HepG2 (cell line): ENCODE measurements around the gene SPTSSB. TPM values are rescaled to one million over a fixed set of nuclear protein-coding genes. Genes with fewer than 3 reads are reported as not detected.
A peak's percentile ranks its signal among the peaks of the same experiment; 100 is the strongest.

Experiments used
- ASH2L ChIP-seq: fragments of 300-600, 200-600 bp; sonication (generic); IDR thresholded peaks from 2 replicates; pipeline ENCODE4 v1.7.0; 2017; ENCODE audit warnings: low read depth, mild to moderate bottlenecking, moderate library complexity, mixed read lengths, low read length; ENCODE audit not compliant: insufficient read length
- GATA4 ChIP-seq: sonication (generic); IDR thresholded peaks from 2 replicates; pipeline ENCODE4 v1.6.1; 2016; ENCODE audit warnings: antibody characterized with exemption, low read depth, borderline replicate concordance
- GPN1 ChIP-seq: sonication (generic); formaldehyde crosslinking; IDR thresholded peaks from 2 replicates; pipeline ENCODE4 v1.5.1; 2020; ENCODE audit warnings: missing genetic modification reagents, borderline replicate concordance
- MED1 ChIP-seq: sonication (generic); formaldehyde crosslinking; IDR thresholded peaks from 2 replicates; pipeline ENCODE4 v1.4.0; 2020; ENCODE audit warnings: missing genetic modification reagents
- NCOA1 ChIP-seq: sonication (generic); formaldehyde crosslinking; IDR thresholded peaks from 2 replicates; pipeline ENCODE4 v1.9.0; 2021; ENCODE audit warnings: missing genetic modification reagents
- SETDB1 ChIP-seq: sonication (generic); formaldehyde crosslinking; IDR thresholded peaks from 2 replicates; pipeline ENCODE4 v1.5.1; 2020; ENCODE audit warnings: missing genetic modification reagents, mild to moderate bottlenecking, borderline replicate concordance
- SOX6 ChIP-seq, 2 experiments: fragments of 450-650 bp in 1 of 2; sonication (generic) in 1 of 2; formaldehyde crosslinking in 1 of 2; IDR thresholded peaks; 2 replicates each; pipeline versions ENCODE4 v1.4.0 to v1.6.1; 2017 to 2020; ENCODE audit warnings: antibody characterized with exemption in 1 of 2, mild to moderate bottlenecking in 1 of 2, missing genetic modification reagents in 1 of 2
- TBX2 ChIP-seq: sonication (generic); formaldehyde crosslinking; IDR thresholded peaks from 2 replicates; pipeline ENCODE4 v1.5.0; 2020; ENCODE audit warnings: missing genetic modification reagents, mild to moderate bottlenecking, borderline replicate concordance
- ZBTB38 ChIP-seq: sonication (generic); formaldehyde crosslinking; IDR thresholded peaks from 2 replicates; pipeline ENCODE4 v1.5.1; 2020; ENCODE audit warnings: mild to moderate bottlenecking, missing genetic modification reagents
- ZFAT ChIP-seq: sonication (generic); formaldehyde crosslinking; conservative IDR thresholded peaks from 2 replicates; pipeline ENCODE4 v1.8.1; 2023; ENCODE audit warnings: missing genetic modification reagents, inconsistent platforms
- ZMYM4 ChIP-seq: sonication (generic); formaldehyde crosslinking; IDR thresholded peaks from 2 replicates; pipeline ENCODE4 v1.8.1; 2023; ENCODE audit warnings: mild to moderate bottlenecking, missing genetic modification reagents
- ZNF207 ChIP-seq: fragments of 450-650 bp; IDR thresholded peaks from 2 replicates; pipeline ENCODE4 v1.6.1; 2016; ENCODE audit warnings: antibody characterized with exemption, borderline replicate concordance
- ZSCAN22 ChIP-seq: sonication (generic); formaldehyde crosslinking; IDR thresholded peaks from 2 replicates; pipeline ENCODE4 v1.4.0; 2020; ENCODE audit warnings: mild to moderate bottlenecking, missing genetic modification reagents
- polyA plus RNA-seq, 8 experiments: library from polyadenylated mRNA; depleted of rRNA in 3 of 8; stranded (reverse) in 7 of 8; unstranded in 1 of 8; fragments of >200 nt; fragmentation: Illumina TruSeq in 4 of 8; extraction: Trizol in 4 of 8; gene quantifications; 2 replicates each; pipeline versions ENCODE4 v1.2.1 to v1.2.3, GENCODE V29; 2011 to 2016; ENCODE audit warnings: low read depth in 4 of 8, missing spikeins in 1 of 8, mixed read lengths in 1 of 8; ENCODE audit not compliant: insufficient read depth in 1 of 8
- total RNA-seq, 5 experiments: library from RNA; depleted of rRNA; stranded (reverse); fragments of >200 nt; fragmentation: Illumina TruSeq; extraction: Trizol; gene quantifications; 2 replicates each; pipeline ENCODE4 v1.2.3, GENCODE V29; 2016; ENCODE audit warnings: low read depth in 1 of 5
- TF ChIP-seq, protein P1 (sequence below): sonication (generic); formaldehyde crosslinking; IDR thresholded peaks from 2 replicates; pipeline ENCODE4 v1.4.0; 2020; ENCODE audit warnings: missing genetic modification reagents, borderline replicate concordance
- TF ChIP-seq, protein P2 (sequence below): sonication (generic); formaldehyde crosslinking; IDR thresholded peaks from 2 replicates; pipeline ENCODE4 v1.5.1; 2020; ENCODE audit warnings: missing genetic modification reagents, mild to moderate bottlenecking, borderline replicate concordance
- TF ChIP-seq, protein P3 (sequence below): sonication (generic); formaldehyde crosslinking; IDR thresholded peaks from 2 replicates; pipeline ENCODE4 v1.8.0; 2022; ENCODE audit warnings: missing genetic modification reagents, mild to moderate bottlenecking, moderate library complexity, borderline replicate concordance
- TF ChIP-seq, protein P4 (sequence below): sonication (generic); formaldehyde crosslinking; IDR thresholded peaks from 2 replicates; pipeline ENCODE4 v1.5.0; 2020; ENCODE audit warnings: missing genetic modification reagents
- TF ChIP-seq, protein P5 (sequence below): sonication (generic); formaldehyde crosslinking; conservative IDR thresholded peaks from 2 replicates; pipeline ENCODE4 v1.4.0; 2020; ENCODE audit warnings: missing genetic modification reagents

The SPTSSB gene
- total and polyA plus RNA-seq, 2 of the 13 experiments (the other 11 are each of a cell fraction or from before 2014, with no cell fraction given), result 0.51 to 2.4 TPM

DNA sequence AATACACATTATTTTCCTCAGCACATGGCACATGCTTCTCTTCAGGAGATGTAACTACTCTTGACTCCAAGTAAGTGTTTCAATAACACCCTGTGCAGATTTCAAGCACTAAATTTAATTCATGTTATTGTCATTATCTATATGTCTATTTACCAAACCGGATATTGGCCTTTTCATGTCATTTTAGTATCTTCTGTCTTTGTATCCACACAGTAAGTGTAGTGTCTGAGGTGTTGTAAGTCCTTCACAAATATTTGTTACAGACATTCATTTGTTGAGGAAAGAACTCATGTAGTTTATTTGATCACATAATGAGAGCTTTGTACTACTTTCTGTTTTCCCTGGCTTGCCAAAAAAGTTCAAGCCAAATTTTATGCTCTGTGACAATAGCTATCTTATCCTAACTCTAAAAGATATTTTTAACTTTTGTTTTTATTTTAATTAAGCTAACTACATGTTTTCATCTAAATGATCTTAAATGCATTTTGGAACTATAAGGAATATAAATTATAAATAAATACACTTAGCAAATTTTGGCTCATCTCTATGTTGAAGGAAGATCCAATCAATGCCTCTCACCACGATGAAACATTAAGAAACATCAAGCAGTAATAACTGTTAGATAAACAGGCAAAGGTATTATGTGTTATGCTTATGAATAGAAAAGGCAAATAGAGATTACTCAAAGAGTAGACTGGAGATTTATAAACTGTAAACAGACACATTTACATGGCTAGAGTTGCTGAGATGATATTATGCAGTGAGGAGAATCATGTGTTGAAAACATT lies 48.3 kb downstream of the SPTSSB start (continued):
- TF ChIP-seq ZNF207 (no peak), ZFAT (CRISPR knock-in tag) (no peak), ZBTB38 (CRISPR knock-in tag) (no peak), NCOA1 (no peak), TBX2 (CRISPR knock-in tag) (peak; percentile 58), GATA4 (peak; percentile 78; the same call in 1 of the 2 replicates), ZSCAN22 (CRISPR knock-in tag) (no peak), SOX6 (IDR thresholded peaks at IDR 0.05) (no peak), SOX6 (CRISPR knock-in tag; IDR thresholded peaks at IDR 0.05) (peak; percentile 86), GPN1 (no peak), SETDB1 (CRISPR knock-in tag) (no peak), ASH2L (no peak), ZMYM4 (CRISPR knock-in tag) (no peak), MED1 (peak; percentile 46; the same call in 1 of the 2 replicates)
- TF ChIP-seq, protein P1, sequence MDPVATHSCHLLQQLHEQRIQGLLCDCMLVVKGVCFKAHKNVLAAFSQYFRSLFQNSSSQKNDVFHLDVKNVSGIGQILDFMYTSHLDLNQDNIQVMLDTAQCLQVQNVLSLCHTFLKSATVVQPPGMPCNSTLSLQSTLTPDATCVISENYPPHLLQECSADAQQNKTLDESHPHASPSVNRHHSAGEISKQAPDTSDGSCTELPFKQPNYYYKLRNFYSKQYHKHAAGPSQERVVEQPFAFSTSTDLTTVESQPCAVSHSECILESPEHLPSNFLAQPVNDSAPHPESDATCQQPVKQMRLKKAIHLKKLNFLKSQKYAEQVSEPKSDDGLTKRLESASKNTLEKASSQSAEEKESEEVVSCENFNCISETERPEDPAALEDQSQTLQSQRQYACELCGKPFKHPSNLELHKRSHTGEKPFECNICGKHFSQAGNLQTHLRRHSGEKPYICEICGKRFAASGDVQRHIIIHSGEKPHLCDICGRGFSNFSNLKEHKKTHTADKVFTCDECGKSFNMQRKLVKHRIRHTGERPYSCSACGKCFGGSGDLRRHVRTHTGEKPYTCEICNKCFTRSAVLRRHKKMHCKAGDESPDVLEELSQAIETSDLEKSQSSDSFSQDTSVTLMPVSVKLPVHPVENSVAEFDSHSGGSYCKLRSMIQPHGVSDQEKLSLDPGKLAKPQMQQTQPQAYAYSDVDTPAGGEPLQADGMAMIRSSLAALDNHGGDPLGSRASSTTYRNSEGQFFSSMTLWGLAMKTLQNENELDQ (CRISPR knock-in tag), result no peak
- TF ChIP-seq, protein P2, sequence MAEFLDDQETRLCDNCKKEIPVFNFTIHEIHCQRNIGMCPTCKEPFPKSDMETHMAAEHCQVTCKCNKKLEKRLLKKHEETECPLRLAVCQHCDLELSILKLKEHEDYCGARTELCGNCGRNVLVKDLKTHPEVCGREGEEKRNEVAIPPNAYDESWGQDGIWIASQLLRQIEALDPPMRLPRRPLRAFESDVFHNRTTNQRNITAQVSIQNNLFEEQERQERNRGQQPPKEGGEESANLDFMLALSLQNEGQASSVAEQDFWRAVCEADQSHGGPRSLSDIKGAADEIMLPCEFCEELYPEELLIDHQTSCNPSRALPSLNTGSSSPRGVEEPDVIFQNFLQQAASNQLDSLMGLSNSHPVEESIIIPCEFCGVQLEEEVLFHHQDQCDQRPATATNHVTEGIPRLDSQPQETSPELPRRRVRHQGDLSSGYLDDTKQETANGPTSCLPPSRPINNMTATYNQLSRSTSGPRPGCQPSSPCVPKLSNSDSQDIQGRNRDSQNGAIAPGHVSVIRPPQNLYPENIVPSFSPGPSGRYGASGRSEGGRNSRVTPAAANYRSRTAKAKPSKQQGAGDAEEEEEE (CRISPR knock-in tag), result no peak
- TF ChIP-seq, protein P3, sequence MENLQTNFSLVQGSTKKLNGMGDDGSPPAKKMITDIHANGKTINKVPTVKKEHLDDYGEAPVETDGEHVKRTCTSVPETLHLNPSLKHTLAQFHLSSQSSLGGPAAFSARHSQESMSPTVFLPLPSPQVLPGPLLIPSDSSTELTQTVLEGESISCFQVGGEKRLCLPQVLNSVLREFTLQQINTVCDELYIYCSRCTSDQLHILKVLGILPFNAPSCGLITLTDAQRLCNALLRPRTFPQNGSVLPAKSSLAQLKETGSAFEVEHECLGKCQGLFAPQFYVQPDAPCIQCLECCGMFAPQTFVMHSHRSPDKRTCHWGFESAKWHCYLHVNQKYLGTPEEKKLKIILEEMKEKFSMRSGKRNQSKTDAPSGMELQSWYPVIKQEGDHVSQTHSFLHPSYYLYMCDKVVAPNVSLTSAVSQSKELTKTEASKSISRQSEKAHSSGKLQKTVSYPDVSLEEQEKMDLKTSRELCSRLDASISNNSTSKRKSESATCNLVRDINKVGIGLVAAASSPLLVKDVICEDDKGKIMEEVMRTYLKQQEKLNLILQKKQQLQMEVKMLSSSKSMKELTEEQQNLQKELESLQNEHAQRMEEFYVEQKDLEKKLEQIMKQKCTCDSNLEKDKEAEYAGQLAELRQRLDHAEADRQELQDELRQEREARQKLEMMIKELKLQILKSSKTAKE (CRISPR knock-in tag), result no peak
- TF ChIP-seq, protein P4, sequence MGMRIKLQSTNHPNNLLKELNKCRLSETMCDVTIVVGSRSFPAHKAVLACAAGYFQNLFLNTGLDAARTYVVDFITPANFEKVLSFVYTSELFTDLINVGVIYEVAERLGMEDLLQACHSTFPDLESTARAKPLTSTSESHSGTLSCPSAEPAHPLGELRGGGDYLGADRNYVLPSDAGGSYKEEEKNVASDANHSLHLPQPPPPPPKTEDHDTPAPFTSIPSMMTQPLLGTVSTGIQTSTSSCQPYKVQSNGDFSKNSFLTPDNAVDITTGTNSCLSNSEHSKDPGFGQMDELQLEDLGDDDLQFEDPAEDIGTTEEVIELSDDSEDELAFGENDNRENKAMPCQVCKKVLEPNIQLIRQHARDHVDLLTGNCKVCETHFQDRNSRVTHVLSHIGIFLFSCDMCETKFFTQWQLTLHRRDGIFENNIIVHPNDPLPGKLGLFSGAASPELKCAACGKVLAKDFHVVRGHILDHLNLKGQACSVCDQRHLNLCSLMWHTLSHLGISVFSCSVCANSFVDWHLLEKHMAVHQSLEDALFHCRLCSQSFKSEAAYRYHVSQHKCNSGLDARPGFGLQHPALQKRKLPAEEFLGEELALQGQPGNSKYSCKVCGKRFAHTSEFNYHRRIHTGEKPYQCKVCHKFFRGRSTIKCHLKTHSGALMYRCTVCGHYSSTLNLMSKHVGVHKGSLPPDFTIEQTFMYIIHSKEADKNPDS (CRISPR knock-in tag), result no peak
- TF ChIP-seq, protein P5, sequence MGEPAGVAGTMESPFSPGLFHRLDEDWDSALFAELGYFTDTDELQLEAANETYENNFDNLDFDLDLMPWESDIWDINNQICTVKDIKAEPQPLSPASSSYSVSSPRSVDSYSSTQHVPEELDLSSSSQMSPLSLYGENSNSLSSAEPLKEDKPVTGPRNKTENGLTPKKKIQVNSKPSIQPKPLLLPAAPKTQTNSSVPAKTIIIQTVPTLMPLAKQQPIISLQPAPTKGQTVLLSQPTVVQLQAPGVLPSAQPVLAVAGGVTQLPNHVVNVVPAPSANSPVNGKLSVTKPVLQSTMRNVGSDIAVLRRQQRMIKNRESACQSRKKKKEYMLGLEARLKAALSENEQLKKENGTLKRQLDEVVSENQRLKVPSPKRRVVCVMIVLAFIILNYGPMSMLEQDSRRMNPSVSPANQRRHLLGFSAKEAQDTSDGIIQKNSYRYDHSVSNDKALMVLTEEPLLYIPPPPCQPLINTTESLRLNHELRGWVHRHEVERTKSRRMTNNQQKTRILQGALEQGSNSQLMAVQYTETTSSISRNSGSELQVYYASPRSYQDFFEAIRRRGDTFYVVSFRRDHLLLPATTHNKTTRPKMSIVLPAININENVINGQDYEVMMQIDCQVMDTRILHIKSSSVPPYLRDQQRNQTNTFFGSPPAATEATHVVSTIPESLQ (CRISPR knock-in tag), result no peak
